ENCODE data around the gene LRP6. TPM values are rescaled to one million over a fixed set of nuclear protein-coding genes. Genes with fewer than 3 reads are reported as not detected.
A peak's percentile ranks its signal among the peaks of the same experiment; 100 is the strongest.

The LRP6 gene
- total RNA-seq, 1 experiment from 2014 or later = 62.4 TPM

GRCh38 chr12:12247584-12247983, 19.3 kb downstream of the LRP6 start:
- Histone ChIP-seq H2BK15ac (ENCODE audit: low read depth, low read length) (no peak overlapping the region), H2AK5ac (ENCODE audit: insufficient read length, low read length) (no peak overlapping the region), H3K18ac (ENCODE audit: insufficient read length, low read depth, low read length) (no peak overlapping the region), H3T11ph (ENCODE audit: low read length) (no peak overlapping the region), H3K79me1 (ENCODE audit: insufficient read depth, low read depth, low read length, poor library complexity, severe bottlenecking) (peaks cover 11% of the 10 kb centered on the region), H3K23ac (ENCODE audit: insufficient read length, low read depth, low read length) (no peak overlapping the region), H3K4ac (ENCODE audit: low read depth, low read length) (no peak overlapping the region), H2BK20ac (ENCODE audit: low read depth, low read length, poor library complexity, severe bottlenecking) (no peak overlapping the region), H2BK12ac (ENCODE audit: insufficient read length, low read depth, low read length) (no peak overlapping the region), H3K9me3 (ENCODE audit: control insufficient read depth, low read depth, low read length) (no peaks in the 10 kb centered on the region), H4K8ac (replicated peaks; ENCODE audit: insufficient read length, low read depth, low read length) (no peak overlapping the region), H4K91ac (ENCODE audit: insufficient read length, low read depth, low read length) (no peak overlapping the region), H2BK5ac (ENCODE audit: insufficient read length, low read length) (no peak overlapping the region), H4K5ac (ENCODE audit: insufficient read length, low read depth, low read length) (no peak overlapping the region), H3K9ac (ENCODE audit: extremely low read depth, insufficient read length, low read length) (no peak overlapping the region), H3K56ac (ENCODE audit: insufficient read length, low read depth, low read length) (no peak overlapping the region), H4K20me1 (ENCODE audit: control insufficient read depth, insufficient read depth, insufficient read length) (no peaks in the 10 kb centered on the region), H3K27me3 (ENCODE audit: insufficient read depth, low read length) (no peaks in the 10 kb centered on the region), H3K4me1 (ENCODE audit: insufficient read depth, low read length) (no peaks in the 10 kb centered on the region), H3K14ac (ENCODE audit: insufficient read depth, low read length) (no peak overlapping the region), H3K27ac (ENCODE audit: insufficient read length, low read depth, low read length) (no peak overlapping the region), H2BK120ac (ENCODE audit: low read depth, low read length, poor library complexity, severe bottlenecking) (no peak overlapping the region), H3K23me2 (ENCODE audit: insufficient read length, low read depth, low read length, poor library complexity, severe bottlenecking) (no peaks in the 10 kb centered on the region), H3K79me2 (ENCODE audit: insufficient read depth, low read length) (peaks cover 25% of the 10 kb centered on the region; the same call in 1 of the 2 replicates), H2AFZ (ENCODE audit: low read length) (no peak overlapping the region), H3K4me2 (ENCODE audit: insufficient read depth, insufficient read length, low read length) (no peak overlapping the region)
- no peak for TF ChIP-seq CTCF (conservative IDR thresholded peaks at IDR 0.05)
- H3K27me3 Mint-ChIP-seq (ENCODE audit: low read depth) = no peaks in the 10 kb centered on the region
- H3K9me3 Mint-ChIP-seq = no peaks in the 10 kb centered on the region
- no peak for DNase-seq
- peaks cover 11 to 25% of the 10 kb centered on the region in 2 experiments for H3K4me1 Mint-ChIP-seq
- H3K36me3 Mint-ChIP-seq (ENCODE audit: insufficient read depth in 1 of 3, low read depth in 3 of 3) = peaks cover 4 to 12% (median 8%) of the 10 kb centered on the region in 3 experiments; a peak in 6 of 7 replicates
- peak overlapping the region; percentile 49 to 69 (median 61); a peak in 4 of 7 replicates for H3K27ac Mint-ChIP-seq
- no peak overlapping the region for H3K4me3 Mint-ChIP-seq
